Endothelial cell of umbilical vein (primary cell): ENCODE data around the gene MED14. TPM values are rescaled to one million over a fixed set of nuclear protein-coding genes. Genes with fewer than 3 reads are reported as not detected.

Experiments used
- BruUV-seq: library from RNA; stranded (reverse); fragments of 400-500 nt; replicated peaks from 2 replicates; lab custom pipeline; 2021; lab: Mats Ljungman, UMichigan
- CTCF ChIA-PET: fragments of 300-600, 350-600 bp; sonication (Branson Sonifier 250); formaldehyde crosslinking; loops from one replicate; lab custom pipeline; 2021; ENCODE audit warnings: antibody characterized with exemption, inconsistent platforms; lab: Charles Lee
- POLR2A ChIA-PET: fragments of 300-600, 350-600 bp; sonication (Branson Sonifier 250); formaldehyde crosslinking; loops from one replicate; lab custom pipeline; 2021; ENCODE audit warnings: antibody characterized with exemption, inconsistent platforms; lab: Charles Lee
- DNase-seq: peaks from one replicate; pipeline ENCODE4 v3.0.0-alpha.2; 2011; ENCODE audit warnings: low read depth, low spot score
- FAIRE-seq: peaks from 2 replicates; lab custom pipeline; 2011; peaks lifted over from hg19 to GRCh38; lab: Jason Lieb, UNC
- H2AFZ ChIP-seq: 2 replicates; pipeline ENCODE4 v1.6.0; 2012; ENCODE audit warnings: low read depth, low read length, control low read depth, inconsistent platforms
- H3K27ac ChIP-seq: 2 replicates; pipeline ENCODE4 v1.5.1; 2011; ENCODE audit warnings: low read depth, mild to moderate bottlenecking, control low read depth, low read length, moderate library complexity; ENCODE audit not compliant: insufficient read depth
- H3K27me3 ChIP-seq, 2 experiments: 2 replicates each; pipeline versions ENCODE4 v1.6.0 to v1.6.1; 2011; ENCODE audit warnings: low read length in 2 of 2, mixed read lengths in 1 of 2; ENCODE audit not compliant: control insufficient read depth in 2 of 2, insufficient read depth in 2 of 2
- H3K36me3 ChIP-seq, 2 experiments: 2 replicates in 1 of 2; 3 replicates in 1 of 2; pipeline ENCODE4 v1.5.1; 2011; ENCODE audit warnings: low read length in 2 of 2, mild to moderate bottlenecking in 1 of 2, moderate library complexity in 1 of 2; ENCODE audit not compliant: control insufficient read depth in 2 of 2, insufficient read depth in 2 of 2; ENCODE audit errors: extremely low read depth in 1 of 2
- H3K4me1 ChIP-seq: 3 replicates; pipeline ENCODE4 v1.5.1; 2011; ENCODE audit warnings: mild to moderate bottlenecking, low read length; ENCODE audit not compliant: control insufficient read depth, insufficient read depth; ENCODE audit errors: extremely low read depth
- H3K4me2 ChIP-seq: 2 replicates; pipeline ENCODE4 v1.6.1; 2011; ENCODE audit warnings: low read length, control low read depth, mixed read lengths; ENCODE audit not compliant: insufficient read depth
- H3K4me3 ChIP-seq, 3 experiments: fragments of 200-600 bp in 1 of 3; sonication (generic), shearing (Covaris generic) in 1 of 3; replicated peaks in 1 of 3; 2 replicates each; pipeline ENCODE4 v1.5.1; 2011 to 2016; ENCODE audit warnings: control low read depth in 3 of 3, low read length in 3 of 3, mild to moderate bottlenecking in 2 of 3, inconsistent platforms in 1 of 3, low read depth in 1 of 3, moderate library complexity in 1 of 3; ENCODE audit not compliant: insufficient read depth in 1 of 3
- H3K79me2 ChIP-seq: 2 replicates; pipeline ENCODE4 v1.6.0; 2012; ENCODE audit warnings: low read length, inconsistent platforms; ENCODE audit not compliant: control insufficient read depth, insufficient read depth
- H3K9ac ChIP-seq: replicated peaks from 2 replicates; pipeline ENCODE3; 2011; ENCODE audit warnings: low read length, control low read depth; ENCODE audit not compliant: insufficient read depth; ENCODE audit errors: extremely low read depth
- H3K9me1 ChIP-seq: replicated peaks from 3 replicates; pipeline ENCODE4 v1.6.0; 2011; ENCODE audit warnings: mild to moderate bottlenecking, low read length; ENCODE audit not compliant: control insufficient read depth, insufficient read depth; ENCODE audit errors: extremely low read depth
- H3K9me3 ChIP-seq: replicated peaks from 2 replicates; pipeline ENCODE4 v1.5.1; 2012; ENCODE audit warnings: low read length, inconsistent platforms; ENCODE audit not compliant: control insufficient read depth, insufficient read depth
- H4K20me1 ChIP-seq: replicated peaks from 2 replicates; pipeline ENCODE3; 2011; ENCODE audit warnings: mild to moderate bottlenecking, low read length; ENCODE audit not compliant: control insufficient read depth, insufficient read depth; ENCODE audit errors: extremely low read depth
- CTCF ChIP-seq, 2 donors: IDR thresholded peaks; 1 replicate in 1 of 2; 2 replicates in 1 of 2; pipeline ENCODE4 v1.5.1; 2011; ENCODE audit warnings: low read length in 2 of 2, mild to moderate bottlenecking in 2 of 2, moderate library complexity in 2 of 2, control low read depth in 1 of 2, inconsistent platforms in 1 of 2, low read depth in 1 of 2; ENCODE audit not compliant: insufficient read depth in 1 of 2; ENCODE audit errors: extremely low read depth in 1 of 2
- EZH2 ChIP-seq: IDR thresholded peaks from 2 replicates; pipeline ENCODE4 v1.6.1; 2012; ENCODE audit warnings: borderline replicate concordance, low read depth, mild to moderate bottlenecking, moderate library complexity, low read length, inconsistent platforms; ENCODE audit not compliant: severe bottlenecking
- FOS ChIP-seq: IDR thresholded peaks from 2 replicates; pipeline ENCODE4 v1.6.1; 2011; ENCODE audit warnings: mild to moderate bottlenecking, low read length, moderate library complexity, borderline replicate concordance; ENCODE audit not compliant: insufficient read depth
- GATA2 ChIP-seq: IDR thresholded peaks from 2 replicates; pipeline ENCODE4 v1.7.0; 2011; ENCODE audit warnings: low read depth, mild to moderate bottlenecking, moderate library complexity, mixed read lengths, low read length; ENCODE audit not compliant: insufficient read length, insufficient read depth
- JUN ChIP-seq: IDR thresholded peaks from 2 replicates; pipeline ENCODE4 v1.6.1; 2011; ENCODE audit warnings: borderline replicate concordance, low read depth; ENCODE audit not compliant: insufficient read length, insufficient read depth
- MAX ChIP-seq: IDR thresholded peaks from 2 replicates; pipeline ENCODE4 v1.6.1; 2011; ENCODE audit not compliant: insufficient read depth, insufficient read length
- MYC ChIP-seq: IDR thresholded peaks from one replicate; pipeline ENCODE4 v1.6.1; 2011; ENCODE audit warnings: mild to moderate bottlenecking, low read depth, low read length
- POLR2A ChIP-seq: IDR thresholded peaks from 2 replicates; pipeline ENCODE4 v1.6.1; 2012; ENCODE audit warnings: low read depth, mild to moderate bottlenecking, control low read depth, low read length
- POLR2AphosphoS5 ChIP-seq: IDR thresholded peaks from 2 replicates; pipeline ENCODE4 v1.6.1; 2012; ENCODE audit warnings: low read depth, mild to moderate bottlenecking, control low read depth, low read length, moderate library complexity; ENCODE audit not compliant: insufficient read depth
- dilution Hi-C: fragments of 300-500 bp; cut with MboI; formaldehyde crosslinking; loops from one replicate; pipeline ENCODE4 v1.15.0; 2019; ENCODE audit warnings: low sequenced_read_pairs; ENCODE audit not compliant: extremely low pct_ligation_motif_present
- intact Hi-C: fragments of 100-400 bp; cut with micrococcal nuclease; formaldehyde crosslinking; loops from one replicate; pipeline ENCODE4 v1.10.0; 2022
- polyA plus RNA-seq, 4 experiments: library from polyadenylated mRNA; depleted of rRNA in 3 of 4; stranded (reverse) in 3 of 4; unstranded in 1 of 4; fragments of >200 nt; gene quantifications; 2 replicates each; pipeline versions ENCODE4 v1.2.1 to v1.2.3, GENCODE V29; 2011 to 2012; ENCODE audit warnings: missing spikeins in 1 of 4
- total RNA-seq: library from RNA; stranded (reverse); gene quantifications from 2 replicates; pipeline ENCODE4 v1.2.3, GENCODE V29; 2021

MED14 gene
- total and polyA plus RNA-seq, 2 donors (not counting 3 experiments of a cell fraction or from before 2014, with no cell fraction given) = 25.6 to 55.8 TPM

- dilution Hi-C loops (no loop called here), intact Hi-C loops (no loop called here)
- Histone ChIP-seq H3K9me3 (no peaks in the 10 kb centered on the region), H3K4me2 (no peak overlapping the region), H3K4me3 (no peak overlapping the region), H4K20me1 (no peaks in the 10 kb centered on the region), H3K9ac (no peak overlapping the region), H3K79me2 (no peaks in the 10 kb centered on the region), H3K27me3 (no peaks in the 10 kb centered on the region), H3K9me1 (no peaks in the 10 kb centered on the region), H2AFZ (no peak overlapping the region), H3K27ac (no peak overlapping the region), H3K4me1 (no peaks in the 10 kb centered on the region), H3K36me3 (no peaks in the 10 kb centered on the region)
- FAIRE-seq (no peak), DNase-seq (no peak)
- CTCF ChIA-PET = no interaction called here
- no TSS peak for BruUV-seq
- POLR2A ChIA-PET = no interaction called here
- TF ChIP-seq EZH2 (no peak), GATA2 (no peak), POLR2A (no peak), JUN (no peak), CTCF (IDR thresholded peaks at IDR 0.05; ENCODE audit: extremely low read depth in 1 of 2, insufficient read depth in 1 of 2, low read depth in 1 of 2, low read length in 2 of 2) (no peak), FOS (no peak), POLR2AphosphoS5 (no peak), MAX (no peak), MYC (no peak)
Measured at GRCh38 chrX:40612511-40612910, 122.8 kb downstream of the MED14 start.
